ENCODE measurements around the gene DEXI. TPM values are rescaled to one million over a fixed set of nuclear protein-coding genes. Genes with fewer than 3 reads are reported as not detected.

DEXI gene
- total RNA-seq, 4 donors from 2014 or later = 36.2 to 76.4 (median 56.0) TPM

DNA sequence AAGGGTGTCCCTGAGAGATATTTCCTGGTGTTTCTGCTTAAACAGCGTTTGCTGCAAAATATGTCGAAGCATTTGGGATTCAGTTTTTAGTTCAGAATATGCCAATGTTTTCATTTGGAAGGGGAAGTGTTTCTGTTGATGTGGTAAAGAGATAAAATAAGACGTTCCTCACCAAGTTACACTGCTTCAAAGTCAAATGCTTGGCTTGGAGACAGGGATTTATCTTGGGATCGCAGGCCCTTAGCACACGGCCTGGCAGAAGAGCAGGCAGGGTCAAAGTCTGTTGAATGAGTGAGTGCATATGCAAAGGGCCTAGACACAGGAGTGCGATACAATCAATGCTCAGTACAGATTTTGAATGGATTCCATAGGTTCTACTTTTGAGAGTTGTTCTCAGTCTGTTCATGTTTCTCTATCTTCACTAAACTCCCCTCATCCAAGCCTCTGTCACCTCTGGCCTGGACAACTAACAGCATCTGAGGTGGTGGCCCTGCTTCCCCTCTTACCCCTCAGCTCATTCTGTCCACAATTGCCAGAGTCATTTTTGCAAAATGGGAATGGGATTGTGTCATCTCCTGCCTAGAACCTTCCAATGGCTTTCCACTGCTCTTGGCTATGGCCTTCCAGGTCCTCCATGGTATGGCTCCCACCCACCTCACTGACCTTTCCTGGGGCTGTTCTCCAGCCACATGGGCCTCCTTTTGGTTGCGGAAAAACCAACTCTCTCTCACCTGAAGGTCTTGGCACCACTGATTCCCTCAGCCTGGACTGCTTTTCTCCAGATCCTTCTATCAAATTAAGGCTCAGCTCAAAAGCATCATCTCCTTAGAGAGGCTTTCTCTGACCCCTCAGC lies 3.2 kb downstream of the DEXI start:
- H3K36me3 ChIP-seq = no peaks in the 10 kb centered on the region
- DNase-seq = no peak
- no peaks in the 10 kb centered on the region for H3K27me3 ChIP-seq
- no peak for TF ChIP-seq CTCF (IDR thresholded peaks at IDR 0.05)
- TF ChIP-seq POLR2A (IDR thresholded peaks at IDR 0.05) = no peak
- TF ChIP-seq POLR2AphosphoS5 (IDR thresholded peaks at IDR 0.05) = no peak
- no peak for TF ChIP-seq EP300 (IDR thresholded peaks at IDR 0.05; ENCODE audit: low read depth)
- peaks cover 51 to 86% (median 76%) of the 10 kb centered on the region in 4 donors for H3K4me1 ChIP-seq
- in situ Hi-C loops (cut with MboI; ENCODE audit: low pct_ligation_motif_present in 1 of 4, low pct_unique_long_range_greater_than_20kb in 1 of 4, low sequenced_read_pairs in 3 of 4) (loop anchor here in 2 of 4 donors (5.0 to 10.0 kb wide), 2 partner anchors 194 to 412 kb away; partner anchors contain the start of gene NUBP1 (in 1 of the 2)), intact Hi-C loops (cut with DNase I; ENCODE audit: low total_unique reads) (no loop called here)
- WGBS, 2 donors (ENCODE audit: low coverage in 1 of 2) = 55% methylated on average over 7 of the region's 7 CpGs; no CpG with 5 or more reads in 1 of the 2 donors
- peak overlapping the region in 1 of 4 donors; percentile 18 for H3K4me3 ChIP-seq
- peak overlapping the region; percentile 48 to 60 (median 50) for H3K27ac ChIP-seq
- H3K9me3 ChIP-seq = no peaks in the 10 kb centered on the region

GRCh38 chr16:10938321-10938720 lies 3.9 kb downstream of the DEXI start:
- in situ Hi-C loops (cut with MboI; ENCODE audit: low pct_ligation_motif_present in 1 of 4, low pct_unique_long_range_greater_than_20kb in 1 of 4, low sequenced_read_pairs in 3 of 4) = loop anchor here in 2 of 4 donors (5.0 to 10.0 kb wide), 2 partner anchors 194 to 411 kb away; partner anchors contain the start of gene NUBP1 (in 1 of the 2)
- peak overlapping the region; percentile 48 to 60 (median 50) for H3K27ac ChIP-seq
- no peak for DNase-seq
- H3K4me3 ChIP-seq = peak overlapping the region in 1 of 4 donors; percentile 25
- TF ChIP-seq EP300 (IDR thresholded peaks at IDR 0.05; ENCODE audit: low read depth) (no peak), POLR2AphosphoS5 (IDR thresholded peaks at IDR 0.05) (no peak), POLR2A (IDR thresholded peaks at IDR 0.05) (no peak), CTCF (IDR thresholded peaks at IDR 0.05) (no peak)
- no peaks in the 10 kb centered on the region for H3K36me3 ChIP-seq
- H3K9me3 ChIP-seq = no peaks in the 10 kb centered on the region
- peaks cover 53 to 83% (median 71%) of the 10 kb centered on the region in 4 donors for H3K4me1 ChIP-seq
- no peaks in the 10 kb centered on the region for H3K27me3 ChIP-seq
- 61% methylated on average over 7 of the region's 7 CpGs; no CpG with 5 or more reads in 1 of the 2 donors for WGBS, 2 donors (ENCODE audit: low coverage in 1 of 2)
- intact Hi-C loops (cut with DNase I; ENCODE audit: low total_unique reads) = no loop called here

DNA sequence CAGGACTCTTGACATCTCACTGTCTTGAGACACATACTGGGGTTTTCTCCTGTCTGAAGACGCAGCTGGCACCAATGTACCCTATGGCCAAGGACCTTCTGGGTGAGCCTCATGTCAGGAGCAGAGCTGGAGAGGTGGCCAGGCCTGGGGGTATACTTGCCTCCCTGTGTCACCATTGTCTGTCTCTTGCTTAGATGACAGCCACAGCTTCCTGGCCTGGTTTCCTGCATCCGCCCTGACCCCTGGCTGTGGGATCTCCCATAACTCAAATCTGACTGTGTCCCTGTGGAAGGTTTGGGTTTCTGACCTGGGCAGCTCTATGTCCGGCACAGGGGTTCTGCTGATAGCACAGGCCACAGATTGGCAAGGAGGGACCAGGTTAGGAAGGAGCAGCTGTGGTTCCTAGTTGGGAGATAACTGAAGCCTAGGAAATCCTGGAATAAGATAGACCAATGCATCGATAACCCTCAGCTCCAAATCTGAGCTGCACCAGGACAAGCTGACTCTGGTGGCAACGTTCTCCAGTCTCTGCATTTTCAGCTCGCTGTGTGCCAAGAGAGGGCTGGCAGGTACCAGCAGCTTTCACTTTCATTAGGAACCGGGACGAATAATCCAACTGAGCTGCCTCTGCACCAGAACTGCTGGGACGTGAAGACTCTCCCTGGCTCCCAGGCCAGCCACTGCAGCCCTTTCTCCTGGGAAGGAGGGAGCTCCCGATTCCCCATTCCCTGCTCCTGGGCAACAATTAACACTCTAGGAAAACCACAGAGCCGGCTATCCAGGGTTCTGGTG lies 5.0 kb downstream of the DEXI start:
- TF ChIP-seq POLR2AphosphoS5 (IDR thresholded peaks at IDR 0.05) = no peak
- TF ChIP-seq CTCF (IDR thresholded peaks at IDR 0.05) = no peak
- no peak for TF ChIP-seq POLR2A (IDR thresholded peaks at IDR 0.05)
- no peak for TF ChIP-seq EP300 (IDR thresholded peaks at IDR 0.05; ENCODE audit: low read depth)
- in situ Hi-C loops (cut with MboI; ENCODE audit: low pct_ligation_motif_present in 1 of 4, low pct_unique_long_range_greater_than_20kb in 1 of 4, low sequenced_read_pairs in 3 of 4) = loop anchor here in 2 of 4 donors (5.0 to 10.0 kb wide), 2 partner anchors 192 to 410 kb away; partner anchors contain the start of gene NUBP1 (in 1 of the 2)
- intact Hi-C loops (cut with DNase I; ENCODE audit: low total_unique reads) = no loop called here
- Histone ChIP-seq H3K27me3 (no peaks in the 10 kb centered on the region), H3K4me1 (peaks cover 53 to 74% (median 64%) of the 10 kb centered on the region in 4 donors), H3K36me3 (no peaks in the 10 kb centered on the region), H3K27ac (peak overlapping the region; percentile 48 to 60 (median 50)), H3K9me3 (no peaks in the 10 kb centered on the region), H3K4me3 (peak overlapping the region in 1 of 4 donors; percentile 25)
- 39% methylated on average over 11 of the region's 11 CpGs; no CpG with 5 or more reads in 1 of the 2 donors for WGBS, 2 donors (ENCODE audit: low coverage in 1 of 2)
- DNase-seq = no peak
